Lower leg skin (tissue), 4 donors: ENCODE measurements around the gene AQP5. TPM values are rescaled to one million over a fixed set of nuclear protein-coding genes. Genes with fewer than 3 reads are reported as not detected.

Source experiments
- DNase-seq, 2 donors: peaks; one replicate each; pipeline ENCODE4 v3.0.0-alpha.2; 2019; ENCODE audit warnings: low spot score in 2 of 2
- H3K4me3 ChIP-seq: fragments of 200-600 bp; sonication (generic); 2 replicates; pipeline ENCODE4 v1.5.1; 2017; ENCODE audit warnings: mild to moderate bottlenecking, low read depth; ENCODE audit not compliant: poor library complexity, severe bottlenecking
- POLR2A ChIP-seq, 2 donors: fragments of 450-650 bp; IDR thresholded peaks; one replicate each; pipeline ENCODE4 v1.6.1; 2016 to 2017; ENCODE audit warnings: antibody characterized with exemption in 2 of 2, mild to moderate bottlenecking in 1 of 2, moderate library complexity in 1 of 2
- WGBS, 2 donors: methylation state at CpG; one replicate each; pipeline ENCODE4 v1.1.5; 2018; 5-methylcytosine and 5-hydroxymethylcytosine counted together
- intact Hi-C: fragments of 100-400 bp; cut with DNase I; formaldehyde crosslinking; loops from one replicate; pipeline ENCODE4 v1.15.0; 2023; ENCODE audit warnings: low total_unique reads
- total RNA-seq, 4 donors: library from RNA; depleted of rRNA; stranded (reverse); fragments of >200 nt; gene quantifications; one replicate each; pipeline ENCODE4 v1.1.0, GENCODE V29; 2016
- TF ChIP-seq, protein P1 (sequence below), 3 donors: fragments of 450-650 bp; IDR thresholded peaks; one replicate each; pipeline ENCODE4 v1.5.1; 2016; ENCODE audit warnings: antibody characterized with exemption in 3 of 3, mild to moderate bottlenecking in 3 of 3, moderate library complexity in 2 of 3

AQP5 gene
- total RNA-seq, 4 donors from 2014 or later: 48.4 to 332 (median 203) TPM

DNA sequence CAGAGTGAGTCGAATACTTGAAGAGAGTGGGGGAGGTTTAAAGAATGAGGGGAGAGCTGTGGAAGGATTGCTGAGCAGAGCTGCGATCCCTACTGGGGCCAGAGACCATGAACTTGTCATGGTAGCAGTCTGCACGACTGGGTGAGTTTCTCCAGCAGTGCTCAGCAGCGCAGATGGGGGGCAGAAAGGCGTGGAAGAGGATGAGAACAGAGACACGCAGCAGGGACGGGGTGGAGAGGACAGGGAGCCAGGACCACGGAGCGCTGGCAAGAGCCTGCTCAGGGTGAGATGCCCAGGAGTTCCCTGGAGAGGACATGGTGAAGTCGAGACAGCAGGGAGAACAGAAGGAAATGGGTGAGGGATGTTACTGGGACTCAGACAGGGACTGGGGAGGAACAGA, 9.0 kb downstream of the AQP5 start:
- 58 to 63% methylated on average over 10 of the region's 10 CpGs for WGBS, 2 donors
- intact Hi-C loops: loop anchor here (5.0 kb wide), 1 partner anchor 82 kb away; no protein-coding TSS in a partner anchor
- no peak for DNase-seq
- H3K4me3 ChIP-seq: no peak overlapping the region
- TF ChIP-seq, protein P1, sequence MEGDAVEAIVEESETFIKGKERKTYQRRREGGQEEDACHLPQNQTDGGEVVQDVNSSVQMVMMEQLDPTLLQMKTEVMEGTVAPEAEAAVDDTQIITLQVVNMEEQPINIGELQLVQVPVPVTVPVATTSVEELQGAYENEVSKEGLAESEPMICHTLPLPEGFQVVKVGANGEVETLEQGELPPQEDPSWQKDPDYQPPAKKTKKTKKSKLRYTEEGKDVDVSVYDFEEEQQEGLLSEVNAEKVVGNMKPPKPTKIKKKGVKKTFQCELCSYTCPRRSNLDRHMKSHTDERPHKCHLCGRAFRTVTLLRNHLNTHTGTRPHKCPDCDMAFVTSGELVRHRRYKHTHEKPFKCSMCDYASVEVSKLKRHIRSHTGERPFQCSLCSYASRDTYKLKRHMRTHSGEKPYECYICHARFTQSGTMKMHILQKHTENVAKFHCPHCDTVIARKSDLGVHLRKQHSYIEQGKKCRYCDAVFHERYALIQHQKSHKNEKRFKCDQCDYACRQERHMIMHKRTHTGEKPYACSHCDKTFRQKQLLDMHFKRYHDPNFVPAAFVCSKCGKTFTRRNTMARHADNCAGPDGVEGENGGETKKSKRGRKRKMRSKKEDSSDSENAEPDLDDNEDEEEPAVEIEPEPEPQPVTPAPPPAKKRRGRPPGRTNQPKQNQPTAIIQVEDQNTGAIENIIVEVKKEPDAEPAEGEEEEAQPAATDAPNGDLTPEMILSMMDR (IDR thresholded peaks at IDR 0.05): no peak
- TF ChIP-seq POLR2A (IDR thresholded peaks at IDR 0.05): no peak

DNA sequence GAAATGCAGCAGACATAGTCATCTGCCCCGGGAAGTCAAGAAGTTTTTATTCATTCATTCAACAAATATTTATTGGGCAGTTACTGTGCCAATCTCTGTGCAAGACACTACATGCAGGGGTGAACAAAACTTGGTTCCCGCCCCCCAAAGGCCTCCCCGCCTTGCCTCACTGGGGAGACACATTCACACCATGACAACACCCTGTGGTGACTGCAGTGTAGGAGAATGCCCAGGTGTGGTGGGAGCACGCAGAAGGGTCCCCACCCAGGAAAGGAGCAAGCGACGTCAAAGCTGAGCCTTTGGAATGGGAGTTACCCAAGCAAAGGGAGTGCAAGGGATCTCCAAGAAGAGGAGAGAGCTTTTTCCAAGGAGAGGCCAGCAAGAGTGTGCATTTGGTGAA, 9.5 kb downstream of the AQP5 start:
- WGBS, 2 donors: 57 to 73% methylated on average over 6 of the region's 6 CpGs
- no peak overlapping the region for H3K4me3 ChIP-seq
- DNase-seq: no peak
- intact Hi-C loops: loop anchor here (5.0 kb wide), 1 partner anchor 81 kb away; no protein-coding TSS in a partner anchor
- TF ChIP-seq, protein P1 (IDR thresholded peaks at IDR 0.05): no peak
- TF ChIP-seq POLR2A (IDR thresholded peaks at IDR 0.05): no peak

DNA sequence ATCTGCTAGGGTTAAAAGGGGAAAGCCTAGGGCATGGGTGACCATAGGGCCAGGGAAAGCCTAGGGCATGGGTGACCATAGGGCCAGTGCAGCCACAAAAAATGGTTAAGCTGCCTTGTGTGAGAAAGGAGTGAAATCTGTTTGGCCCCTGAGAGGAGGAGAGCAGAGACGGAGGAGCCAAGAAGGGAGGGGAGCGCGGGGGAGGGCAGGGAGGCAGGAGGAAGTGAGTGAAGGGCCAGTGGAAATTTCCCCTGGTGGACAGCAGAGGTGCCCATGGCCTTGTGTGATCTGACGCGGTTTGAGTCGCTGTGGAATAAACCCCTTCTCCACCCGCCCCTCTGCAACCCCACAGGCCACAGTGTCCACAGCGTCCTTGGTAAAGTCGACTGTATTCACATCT, 10.5 kb downstream of the AQP5 start:
- H3K4me3 ChIP-seq: no peak overlapping the region
- WGBS, 2 donors: 84% methylated on average over 9 of the region's 9 CpGs
- intact Hi-C loops: loop anchor here (5.0 kb wide), 1 partner anchor 80 kb away; no protein-coding TSS in a partner anchor
- TF ChIP-seq, protein P1 (IDR thresholded peaks at IDR 0.05): no peak
- no peak for TF ChIP-seq POLR2A (IDR thresholded peaks at IDR 0.05)
- no peak for DNase-seq

DNA sequence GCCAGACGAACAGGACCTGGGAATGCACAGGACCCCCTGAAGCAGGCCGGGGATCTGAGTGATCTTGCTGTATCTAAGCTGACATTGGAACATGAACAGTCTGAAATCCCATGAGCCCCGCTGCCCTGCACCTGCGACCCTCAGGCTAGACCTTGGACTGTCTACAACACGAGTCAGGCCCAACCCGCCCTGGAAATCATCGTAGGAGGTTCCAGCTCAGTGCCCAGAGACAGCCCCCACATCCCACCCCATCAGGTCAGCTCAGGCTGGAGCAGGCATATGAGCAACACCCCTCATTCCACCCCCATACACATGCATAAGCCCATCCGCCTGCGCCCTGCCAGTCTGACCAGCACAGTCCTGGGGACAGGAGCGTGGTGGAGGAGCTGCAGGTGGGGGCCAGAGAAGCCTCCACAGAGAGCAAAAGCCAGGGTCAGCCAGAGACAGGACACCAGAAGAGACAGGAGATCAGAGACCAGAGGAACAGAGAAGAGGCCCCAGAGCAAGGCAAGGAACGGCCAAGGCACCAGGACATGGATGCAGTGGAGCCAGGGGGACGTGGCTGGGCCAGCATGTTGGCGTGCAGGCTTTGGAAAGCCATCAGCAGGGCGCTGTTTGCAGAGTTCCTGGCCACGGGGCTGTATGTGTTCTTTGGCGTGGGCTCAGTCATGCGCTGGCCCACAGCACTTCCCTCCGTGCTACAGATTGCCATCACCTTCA, 11.1 kb downstream of the AQP5 start, which contains the start of gene AQP6:
Gene AQP6 (plus strand): TSS at position 307 of the 720 bp plus-strand sequence. CDS start 227 bp downstream, at position 534.
- no peak for TF ChIP-seq POLR2A (IDR thresholded peaks at IDR 0.05)
- TF ChIP-seq, protein P1 (IDR thresholded peaks at IDR 0.05): no peak
- WGBS, 2 donors: 80 to 82% methylated on average over 16 to 18 of the region's 18 CpGs
- no peak for DNase-seq
- H3K4me3 ChIP-seq: no peak within 1 kb of the TSS
- intact Hi-C loops: loop anchor here (5.0 kb wide), 1 partner anchor 80 kb away; no protein-coding TSS in a partner anchor

DNA sequence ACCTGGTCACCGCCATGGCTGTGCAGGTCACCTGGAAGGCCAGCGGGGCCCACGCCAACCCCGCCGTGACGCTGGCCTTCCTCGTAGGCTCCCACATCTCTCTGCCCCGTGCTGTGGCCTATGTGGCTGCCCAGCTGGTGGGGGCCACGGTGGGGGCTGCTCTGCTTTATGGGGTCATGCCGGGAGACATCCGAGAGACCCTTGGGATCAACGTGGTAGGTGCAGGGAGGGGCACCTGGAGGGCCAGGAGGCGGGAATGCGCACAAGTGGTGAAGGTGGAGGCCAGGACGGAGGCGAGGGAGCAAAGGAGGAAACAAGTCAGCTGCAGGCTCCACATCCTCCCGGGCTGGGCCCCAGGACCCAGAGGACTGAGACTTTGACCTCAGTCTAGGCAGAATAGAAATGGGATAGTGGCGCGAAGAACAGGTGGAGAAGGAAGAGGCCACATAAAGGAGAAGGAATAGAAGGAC, 11.7 kb downstream of the AQP5 start:
- TF ChIP-seq, protein P1 (IDR thresholded peaks at IDR 0.05): no peak
- TF ChIP-seq POLR2A (IDR thresholded peaks at IDR 0.05): no peak
- intact Hi-C loops: loop anchor here (5.0 kb wide), 1 partner anchor 79 kb away; no protein-coding TSS in a partner anchor
- no peak overlapping the region for H3K4me3 ChIP-seq
- no peak for DNase-seq
- WGBS, 2 donors: 86 to 95% methylated on average over 13 to 17 of the region's 19 CpGs
